Stimulated activated CD4-positive, alpha-beta T cell treated with anti-CD3 and anti-CD28 coated beads, Interleukin-1b, Interleukin-23, amount 100 ng/mL, for 24 hours (primary cell): ENCODE measurements around the gene PLCB1.

Experiments used
- DNase-seq, 4 experiments: peaks; one replicate each; pipeline ENCODE4 v3.0.0-alpha.2; 2020; ENCODE audit warnings: low read depth in 4 of 4, low spot score in 1 of 4

The PLCB1 gene

DNA sequence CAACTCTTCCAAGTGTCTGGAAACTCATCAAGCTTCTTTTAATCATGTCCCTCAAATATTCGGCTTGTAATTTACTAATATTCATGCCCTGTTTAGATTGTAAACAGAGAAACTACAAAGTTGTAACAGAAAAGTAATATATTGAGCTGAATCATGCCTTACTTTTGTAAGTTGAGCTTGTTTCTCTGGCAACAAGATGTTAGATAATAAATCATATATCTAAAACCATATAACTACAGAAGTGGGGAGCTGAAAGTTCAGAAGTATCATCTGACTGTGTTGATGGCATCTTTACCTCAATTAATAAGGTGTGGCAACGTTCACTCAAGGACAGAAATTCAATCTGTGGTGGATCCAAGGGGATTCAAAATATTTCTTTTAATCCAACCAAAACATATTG, 263.9 kb downstream of the PLCB1 start:
- DNase-seq = no peak

GRCh38 chr20:8398263-8399051, 266.4 kb downstream of the PLCB1 start:
- DNase-seq = no peak

GRCh38 chr20:8399947-8400346, 267.9 kb downstream of the PLCB1 start:
- no peak for DNase-seq

DNA sequence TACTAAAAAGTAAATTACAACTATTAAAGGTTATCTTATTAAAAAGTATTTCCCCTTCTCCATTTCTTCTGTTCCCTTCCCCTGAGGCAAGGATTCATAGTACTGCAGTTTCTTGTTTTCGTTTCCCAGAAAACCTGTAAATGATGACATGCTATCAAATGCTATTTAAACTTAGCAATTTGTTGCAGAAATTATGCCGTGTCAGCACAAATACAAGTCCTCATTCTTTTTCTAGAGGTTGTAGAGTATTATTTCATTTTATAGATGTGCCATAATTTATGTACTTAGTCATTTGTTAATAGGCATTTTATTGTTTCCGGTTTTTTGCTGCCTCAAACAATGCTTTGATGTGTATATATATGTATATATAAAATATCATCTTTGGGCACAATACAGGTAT, 268.4 kb downstream of the PLCB1 start:
- no peak for DNase-seq

- no peak for DNase-seq
These were observed 269.5 kb downstream of the PLCB1 start for GRCh38 chr20:8401556-8401955.

DNA sequence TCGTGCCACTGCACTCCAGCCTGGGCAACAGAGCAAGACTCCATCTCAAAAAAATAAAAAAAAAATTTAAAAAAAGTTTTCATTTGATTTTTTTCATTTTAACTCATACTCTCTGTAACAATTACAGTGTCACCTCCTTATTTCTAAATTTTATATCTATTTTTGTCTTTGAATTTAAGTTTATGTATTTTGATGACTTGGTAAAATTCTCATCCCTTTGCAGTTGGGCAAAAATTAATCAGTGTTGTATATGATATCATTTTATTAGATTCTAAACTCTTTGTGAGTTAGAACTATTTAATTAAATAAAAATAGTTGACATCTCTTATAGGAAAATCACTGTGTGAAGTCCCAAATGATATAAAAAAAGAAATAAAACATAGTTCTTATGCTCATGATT, 270.7 kb downstream of the PLCB1 start:
- DNase-seq = no peak

GRCh38 chr20:8404912-8405635, 273.0 kb downstream of the PLCB1 start:
- DNase-seq = no peak

DNA sequence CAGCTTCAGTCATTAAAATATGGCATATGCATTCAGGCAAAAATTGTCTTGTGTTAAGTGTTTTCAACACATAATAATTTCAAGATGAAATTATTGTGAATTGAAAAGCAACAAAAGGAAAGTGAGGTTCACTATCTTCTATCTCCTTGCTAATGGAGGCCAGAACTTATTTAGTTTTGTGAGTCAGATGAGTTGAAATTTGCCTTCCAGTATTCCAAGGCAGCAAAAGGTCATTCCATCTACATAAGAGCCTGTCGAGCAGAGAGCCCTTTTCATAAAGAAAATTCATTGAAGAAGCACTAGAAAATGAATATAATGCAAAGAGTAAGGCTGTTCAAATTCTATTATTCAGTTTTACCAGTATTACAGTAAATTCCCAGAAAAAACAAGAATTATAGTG, 274.3 kb downstream of the PLCB1 start:
- DNase-seq = no peak

DNA sequence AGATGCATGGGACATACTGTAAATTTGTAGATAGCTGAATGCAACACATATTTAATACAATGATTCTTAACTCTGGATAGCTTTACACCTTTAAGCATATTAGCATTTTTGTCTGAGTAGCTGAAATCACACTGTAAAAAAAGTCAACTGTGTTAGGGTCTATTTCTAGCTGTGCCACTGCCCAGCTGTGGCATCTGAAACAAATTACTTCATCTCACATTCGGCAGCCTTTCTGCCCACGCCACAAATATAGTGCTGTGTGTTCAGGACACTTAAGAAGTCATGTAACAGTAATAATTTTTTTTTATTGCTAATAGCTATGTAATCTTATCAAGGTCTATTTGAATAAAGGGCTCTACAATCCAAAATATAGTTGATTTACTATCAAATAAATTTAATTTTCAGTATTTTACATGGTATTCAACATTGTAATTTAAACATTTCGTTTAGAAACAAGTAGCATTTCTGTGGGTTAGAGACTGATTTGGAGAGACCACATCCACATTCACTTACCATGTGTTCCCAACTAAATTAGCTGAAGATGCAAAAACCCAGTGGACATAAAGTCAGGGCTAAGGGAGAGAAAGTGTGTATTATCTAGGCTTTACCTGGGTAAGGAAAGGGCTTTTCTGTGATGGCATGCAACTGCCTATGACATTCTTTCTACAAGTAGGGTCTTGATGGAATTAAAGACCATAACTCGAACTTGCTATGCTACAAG, 276.7 kb downstream of the PLCB1 start:
- DNase-seq = no peak

- no peak for DNase-seq
These were observed 281.6 kb downstream of the PLCB1 start for GRCh38 chr20:8413691-8414090.

DNA sequence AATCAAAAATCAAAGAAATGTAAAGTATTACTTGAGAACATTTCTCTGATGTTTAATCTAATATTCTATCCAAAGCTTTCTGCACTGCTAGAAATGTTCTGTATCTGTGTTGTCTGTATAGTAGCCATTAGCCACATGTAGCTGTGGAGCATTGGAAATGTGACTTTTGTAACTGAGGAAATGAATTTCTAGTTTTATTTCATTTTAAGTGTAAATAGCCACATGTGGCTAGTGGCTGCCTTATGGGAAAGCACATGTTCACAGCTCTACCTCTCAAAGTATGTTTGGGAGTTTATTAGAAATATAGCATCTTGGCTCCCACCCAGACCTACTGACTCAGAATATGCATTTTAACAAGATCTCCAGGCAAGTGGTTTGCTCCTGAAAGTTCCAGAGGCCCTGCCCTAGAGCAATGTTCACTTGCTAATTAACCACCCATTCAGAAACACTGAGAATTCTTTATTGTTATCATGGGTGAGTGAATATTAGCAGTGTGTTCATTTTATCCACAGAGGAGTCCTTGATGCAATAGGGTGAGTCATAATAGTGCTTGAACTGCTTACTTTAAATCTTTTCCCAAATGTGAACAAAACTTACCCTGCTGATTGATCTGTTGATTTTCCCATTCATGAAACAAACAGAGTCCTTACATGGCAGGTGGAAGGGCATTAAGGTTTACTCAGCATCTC, 282.7 kb downstream of the PLCB1 start:
- DNase-seq = no peak

GRCh38 chr20:8421981-8422380, 289.9 kb downstream of the PLCB1 start:
- DNase-seq = no peak

- DNase-seq = no peak
These were observed 291.4 kb downstream of the PLCB1 start for GRCh38 chr20:8423482-8423881.

DNA sequence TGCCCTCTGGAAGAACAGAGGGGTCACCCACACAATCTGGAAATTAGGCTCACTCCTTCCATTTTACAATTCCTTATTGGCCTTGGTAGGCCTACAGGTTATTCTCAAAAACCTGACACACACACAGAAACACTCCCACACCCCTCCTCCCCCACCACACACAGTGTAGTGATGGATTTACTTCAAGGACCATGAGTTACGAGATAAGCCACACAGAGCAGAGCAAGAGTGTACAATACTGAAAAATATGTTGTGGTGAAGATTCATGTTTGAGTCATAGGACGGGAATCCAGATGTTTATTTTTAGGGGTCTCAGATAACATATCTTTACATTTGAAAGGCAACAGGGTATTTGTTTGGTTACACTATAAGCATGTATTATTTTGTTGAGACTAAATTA, 291.9 kb downstream of the PLCB1 start:
- no peak for DNase-seq

- no peak for DNase-seq
These were observed 292.9 kb downstream of the PLCB1 start for GRCh38 chr20:8425016-8425415.

DNA sequence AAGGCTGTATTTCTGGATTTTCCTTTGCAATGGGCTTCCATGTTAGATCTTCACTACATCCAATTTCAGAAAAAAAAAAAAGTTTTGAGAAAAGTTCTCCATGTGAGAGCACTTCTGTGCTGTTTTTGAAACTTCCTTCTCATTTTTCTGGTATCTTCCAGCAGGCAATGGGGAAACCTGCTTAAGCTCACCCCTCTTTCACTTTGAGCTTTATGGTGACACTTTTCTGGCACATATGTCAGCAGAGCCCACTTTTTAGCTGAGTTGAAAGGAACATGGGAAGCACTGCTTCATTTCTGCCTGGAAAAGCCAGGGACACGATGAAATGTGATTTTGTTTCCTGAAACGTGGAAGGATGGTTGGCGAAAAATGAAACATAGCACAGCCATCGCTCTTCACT, 293.7 kb downstream of the PLCB1 start:
- no peak for DNase-seq

GRCh38 chr20:8427419-8428040, 295.5 kb downstream of the PLCB1 start:
- no peak for DNase-seq

DNA sequence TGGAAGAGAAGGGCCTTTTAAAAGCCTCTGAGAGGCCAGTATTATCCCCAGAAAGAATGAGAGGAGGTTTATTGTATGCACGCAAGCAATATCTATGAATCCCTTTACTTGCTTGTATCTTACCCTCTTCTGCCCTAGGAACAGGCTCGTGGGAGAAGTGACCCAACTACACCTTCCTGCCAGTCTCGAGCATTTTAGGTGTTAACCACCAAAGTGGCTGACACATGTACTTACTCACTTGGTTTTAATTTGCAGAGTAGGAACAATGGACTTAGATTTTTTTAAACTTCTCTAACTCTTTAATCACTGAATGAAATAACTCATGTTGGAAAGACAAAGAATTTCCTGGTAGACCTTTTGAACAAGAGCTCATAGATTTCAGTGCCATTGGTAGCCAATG, 296.9 kb downstream of the PLCB1 start:
- no peak for DNase-seq

- no peak for DNase-seq
These were observed 299.7 kb downstream of the PLCB1 start for GRCh38 chr20:8431538-8432434.
